Posterior vena cava (tissue), 2 donors: ENCODE measurements around the gene EIF4E. TPM values are rescaled to one million over a fixed set of nuclear protein-coding genes. Genes with fewer than 3 reads are reported as not detected.
"Not testable (repeated sequence)": the region's sequence is repeated elsewhere in the genome, so short reads cannot be mapped to it uniquely, and the experiment has no call there.

Experiments used
- DNase-seq: peaks from one replicate; pipeline ENCODE4 v3.0.0-alpha.2; 2020; ENCODE audit warnings: low spot score
- intact Hi-C, 2 donors: fragments of 100-400 bp; cut with DNase I; formaldehyde crosslinking; loops; one replicate each; pipeline versions ENCODE4 v1.14.1 to v1.14.2; 2022 to 2023
- total RNA-seq, 2 donors: library from RNA; stranded (reverse); fragmentation: NEBNext Ultra II Directional; extraction: Animal tissue kit (Norgen Biotek cat#: 25700); gene quantifications; one replicate each; pipeline ENCODE4 v1.2.1, GENCODE V29; 2021
- donor health status: DM: yes; HTN: yes; CAD: no.
- donor health status: DM: yes; HTN: yes; CAD: no.

EIF4E gene
- total RNA-seq, 2 donors from 2014 or later: 52.7 to 71.1 TPM

GRCh38 chr4:98937986-98938720, 9.2 kb upstream of the EIF4E start:
- intact Hi-C loops: loop anchor here in 1 of 2 donors (10.0 kb wide), 1 partner anchor 57 kb away; the partner anchor contains the start of gene METAP1
- no peak for DNase-seq

GRCh38 chr4:98935633-98936032, 6.7 kb upstream of the EIF4E start:
- no peak for DNase-seq
- intact Hi-C loops: loop anchor here in 1 of 2 donors (10.0 kb wide), 1 partner anchor 59 kb away; the partner anchor contains the start of gene METAP1

- intact Hi-C loops: loop anchor here in 1 of 2 donors (10.0 kb wide), 1 partner anchor 60 kb away; the partner anchor contains the start of gene METAP1
- not testable (repeated sequence) for DNase-seq
Observed at GRCh38 chr4:98934851-98935250, 5.9 kb upstream of the EIF4E start.

GRCh38 chr4:98932539-98932938, 3.6 kb upstream of the EIF4E start:
- no peak for DNase-seq
- intact Hi-C loops: loop anchor here in 1 of 2 donors (10.0 kb wide), 1 partner anchor 62 kb away; the partner anchor contains the start of gene METAP1

- no peak for DNase-seq
- intact Hi-C loops: loop anchor here in 1 of 2 donors (10.0 kb wide), 1 partner anchor 64 kb away; the partner anchor contains the start of gene METAP1
Observed at GRCh38 chr4:98930311-98930865, 1.5 kb upstream of the EIF4E start.

GRCh38 chr4:98929341-98930267, 671 bp upstream of the EIF4E start:
- intact Hi-C loops: loop anchor here in 1 of 2 donors (10.0 kb wide), 1 partner anchor 65 kb away; the partner anchor contains the start of gene METAP1
- DNase-seq: peak; percentile 92

- peak; percentile 88 for DNase-seq
Observed at GRCh38 chr4:98928131-98928504, 815 bp downstream of the EIF4E start.

GRCh38 chr4:98926257-98926656, 2.7 kb downstream of the EIF4E start:
- DNase-seq, intact Hi-C loops: not testable (repeated sequence)

More at GRCh38 chr4:98928131-98928504, 815 bp downstream of the EIF4E start:
- intact Hi-C loops: no loop called here

GRCh38 chr4:98921292-98921691, 7.6 kb downstream of the EIF4E start:
- intact Hi-C loops: no loop called here
- DNase-seq: no peak

- no peak for DNase-seq
- intact Hi-C loops: no loop called here
Observed at GRCh38 chr4:98919996-98920395, 8.9 kb downstream of the EIF4E start.

- DNase-seq, intact Hi-C loops: not testable (repeated sequence)
Observed at GRCh38 chr4:98910728-98911127, 18.2 kb downstream of the EIF4E start.

- intact Hi-C loops: no loop called here
- DNase-seq: no peak
Observed at GRCh38 chr4:98909646-98910401, 19.1 kb downstream of the EIF4E start.

GRCh38 chr4:98908703-98909262, 20.1 kb downstream of the EIF4E start:
- DNase-seq: no peak
- intact Hi-C loops: no loop called here

GRCh38 chr4:98908182-98908581, 20.8 kb downstream of the EIF4E start:
- no peak for DNase-seq
- intact Hi-C loops: no loop called here

GRCh38 chr4:98905839-98906238, 23.1 kb downstream of the EIF4E start:
- no peak for DNase-seq
- intact Hi-C loops: no loop called here

GRCh38 chr4:98905297-98905696, 23.6 kb downstream of the EIF4E start:
- intact Hi-C loops: no loop called here
- DNase-seq: no peak

- intact Hi-C loops: no loop called here
- no peak for DNase-seq
Observed at GRCh38 chr4:98903963-98904362, 25.0 kb downstream of the EIF4E start.

- intact Hi-C loops: no loop called here
- no peak for DNase-seq
Observed at GRCh38 chr4:98903561-98903960, 25.4 kb downstream of the EIF4E start.
